ENCODE data around the gene AARSD1.

DNA sequence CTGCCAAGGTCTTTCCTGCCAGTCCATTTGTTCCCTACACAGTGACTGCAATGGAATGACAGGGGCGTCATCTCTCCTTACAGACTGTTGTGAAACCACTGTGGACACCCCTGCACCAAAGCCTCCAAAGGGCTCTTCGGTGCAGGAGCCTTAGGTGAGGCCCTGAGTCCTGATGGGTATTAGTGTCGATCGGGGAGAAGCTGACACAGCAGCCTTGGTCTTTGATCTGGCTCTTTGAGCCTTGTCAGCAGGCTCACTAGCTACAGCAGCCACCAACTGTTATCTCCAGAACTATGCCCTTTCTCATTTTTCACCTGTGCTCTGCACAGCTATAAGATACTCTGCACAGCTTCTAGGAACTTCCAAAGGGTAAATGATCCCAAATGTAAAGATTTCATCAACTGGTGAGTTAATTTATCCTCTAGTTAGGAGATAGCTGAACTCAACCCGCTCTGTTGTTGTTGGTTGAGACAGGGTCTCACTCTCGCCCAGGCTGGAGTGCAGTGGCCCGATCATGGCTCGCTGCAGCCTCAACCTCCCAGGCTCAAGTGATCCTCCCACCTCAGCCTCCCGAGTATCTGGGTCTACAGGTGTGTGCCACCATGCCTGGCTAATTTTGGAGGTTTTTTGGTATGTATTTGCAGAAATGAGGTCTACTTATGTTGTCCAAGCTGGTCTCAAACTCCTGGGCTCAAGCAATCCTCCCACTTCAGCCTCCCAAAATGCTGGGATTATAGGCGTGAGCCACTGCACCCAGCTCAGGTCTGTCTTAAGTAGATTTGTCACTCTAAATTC is 44.0 kb downstream of the AARSD1 start:
- TF ChIP-seq, protein P1, sequence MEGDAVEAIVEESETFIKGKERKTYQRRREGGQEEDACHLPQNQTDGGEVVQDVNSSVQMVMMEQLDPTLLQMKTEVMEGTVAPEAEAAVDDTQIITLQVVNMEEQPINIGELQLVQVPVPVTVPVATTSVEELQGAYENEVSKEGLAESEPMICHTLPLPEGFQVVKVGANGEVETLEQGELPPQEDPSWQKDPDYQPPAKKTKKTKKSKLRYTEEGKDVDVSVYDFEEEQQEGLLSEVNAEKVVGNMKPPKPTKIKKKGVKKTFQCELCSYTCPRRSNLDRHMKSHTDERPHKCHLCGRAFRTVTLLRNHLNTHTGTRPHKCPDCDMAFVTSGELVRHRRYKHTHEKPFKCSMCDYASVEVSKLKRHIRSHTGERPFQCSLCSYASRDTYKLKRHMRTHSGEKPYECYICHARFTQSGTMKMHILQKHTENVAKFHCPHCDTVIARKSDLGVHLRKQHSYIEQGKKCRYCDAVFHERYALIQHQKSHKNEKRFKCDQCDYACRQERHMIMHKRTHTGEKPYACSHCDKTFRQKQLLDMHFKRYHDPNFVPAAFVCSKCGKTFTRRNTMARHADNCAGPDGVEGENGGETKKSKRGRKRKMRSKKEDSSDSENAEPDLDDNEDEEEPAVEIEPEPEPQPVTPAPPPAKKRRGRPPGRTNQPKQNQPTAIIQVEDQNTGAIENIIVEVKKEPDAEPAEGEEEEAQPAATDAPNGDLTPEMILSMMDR (IDR thresholded peaks at IDR 0.05; ENCODE audit: low read depth, low read length, poor library complexity, severe bottlenecking): no peak
- TF ChIP-seq EZH2phosphoT487 (IDR thresholded peaks at IDR 0.05; ENCODE audit: borderline replicate concordance, low read length): no peak
